GM12892 (cell line): ENCODE results near the gene TAF1L.
"Not testable (repeated sequence)": the region's sequence is repeated elsewhere in the genome, so short reads cannot be mapped to it uniquely, and the experiment has no call there.

Experiments
- POLR2A ChIP-seq: IDR thresholded peaks from 2 replicates; pipeline ENCODE4 v1.6.1; 2011; ENCODE audit warnings: low read depth, low read length, control low read depth
- POLR2AphosphoS5 ChIP-seq: IDR thresholded peaks from 2 replicates; pipeline ENCODE4 v1.6.1; 2011; ENCODE audit warnings: low read depth, low read length, control low read depth

DNA sequence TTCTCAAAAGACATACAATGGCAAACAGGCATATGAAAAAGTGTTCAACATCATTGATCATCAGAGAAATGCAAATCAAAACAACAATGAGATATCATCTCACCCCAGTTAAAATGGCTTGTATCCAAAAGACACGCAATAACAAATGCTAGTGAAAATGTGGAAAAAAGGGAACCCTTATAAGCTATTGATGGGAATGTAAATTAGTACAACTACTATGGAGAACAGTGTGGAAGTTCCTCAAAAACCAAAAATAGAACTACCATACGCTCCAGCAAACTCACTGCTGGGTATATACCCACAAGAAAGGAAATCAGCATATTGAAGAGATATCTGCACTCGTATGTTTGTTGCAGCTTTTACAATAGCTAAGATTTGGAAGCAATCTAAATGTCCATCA, 36.4 kb downstream of the TAF1L start:
- not testable (repeated sequence) for TF ChIP-seq POLR2AphosphoS5, POLR2A
